Central memory CD8-positive, alpha-beta T cell (primary cell): ENCODE measurements around the gene TRAPPC2B.

Experiments
- ATAC-seq: fragments of 150-1000 bp; cut with Tn5 transposase; replicated peaks from 2 replicates; pipeline ENCODE4 v1.10.0; 2022; ENCODE audit warnings: mild to moderate bottlenecking, moderate FRiP score, moderate number of reproducible peaks; ENCODE audit not compliant: poor library complexity, severe bottlenecking; ENCODE audit errors: extremely low read depth
- DNase-seq, 2 donors: peaks; one replicate each; pipeline ENCODE4 v3.0.0; 2021; ENCODE audit warnings: low spot score in 2 of 2
- H3K27ac Mint-ChIP-seq: one replicate; pipeline ENCODE4 v1.8.0; 2022; ENCODE audit warnings: low read depth, mild to moderate bottlenecking, moderate library complexity, mixed read lengths
- H3K27me3 Mint-ChIP-seq: one replicate; pipeline ENCODE4 v1.8.0; 2022; ENCODE audit warnings: mixed read lengths
- H3K36me3 Mint-ChIP-seq: one replicate; pipeline ENCODE4 v1.8.0; 2022; ENCODE audit warnings: mild to moderate bottlenecking, moderate library complexity, mixed read lengths; ENCODE audit not compliant: insufficient read depth
- H3K4me1 Mint-ChIP-seq: one replicate; pipeline ENCODE4 v1.8.0; 2022; ENCODE audit warnings: mixed read lengths
- H3K4me3 Mint-ChIP-seq: one replicate; pipeline ENCODE4 v1.8.0; 2022; ENCODE audit warnings: mild to moderate bottlenecking, moderate library complexity, mixed read lengths
- H3K9me3 Mint-ChIP-seq: one replicate; pipeline ENCODE4 v1.8.0; 2022; ENCODE audit warnings: mixed read lengths

TRAPPC2B gene

GRCh38 chr19:57362997-57363687 is at the start of gene TRAPPC2B, which contains the start of gene ZNF547:
TRAPPC2B (plus strand) TSS chr19:57363551; CDS start chr19:57364834, 1,283 bp downstream.
ZNF547 (plus strand) TSS chr19:57363551; CDS start chr19:57368556, 5,005 bp downstream.
- H3K4me1 Mint-ChIP-seq = peaks cover 19% of the 10 kb centered on the region
- ATAC-seq = peak; percentile 94
- H3K9me3 Mint-ChIP-seq = peaks cover 7% of the 10 kb centered on the region
- peak; percentile 96 to 99 for DNase-seq
- peak within 1 kb of the TSS; percentile 88 for H3K4me3 Mint-ChIP-seq
- peaks cover 13% of the 10 kb centered on the region for H3K36me3 Mint-ChIP-seq
- H3K27ac Mint-ChIP-seq = peak within 1 kb of the TSS; percentile 97
- no peaks in the 10 kb centered on the region for H3K27me3 Mint-ChIP-seq

- DNase-seq = no peak
- Mint-ChIP-seq H3K27ac (no peak overlapping the region), H3K27me3 (peaks cover 46% of the 10 kb centered on the region), H3K4me1 (peaks cover 6% of the 10 kb centered on the region), H3K4me3 (no peak overlapping the region), H3K36me3 (no peaks in the 10 kb centered on the region), H3K9me3 (peaks cover 9% of the 10 kb centered on the region)
- no peak for ATAC-seq
Observed at GRCh38 chr19:57314146-57314545, 49.2 kb upstream of the TRAPPC2B start.

GRCh38 chr19:57317503-57317902 is 45.8 kb upstream of the TRAPPC2B start:
- Mint-ChIP-seq H3K4me1 (peaks cover 27% of the 10 kb centered on the region), H3K27ac (no peak overlapping the region), H3K27me3 (peaks cover 46% of the 10 kb centered on the region), H3K9me3 (peaks cover 4% of the 10 kb centered on the region), H3K4me3 (no peak overlapping the region), H3K36me3 (peaks cover 12% of the 10 kb centered on the region)
- ATAC-seq (no peak), DNase-seq (no peak)

GRCh38 chr19:57319869-57320179 is 43.5 kb upstream of the TRAPPC2B start:
- Mint-ChIP-seq H3K27ac (peak overlapping the region; percentile 97), H3K36me3 (peaks cover 29% of the 10 kb centered on the region), H3K27me3 (peaks cover 34% of the 10 kb centered on the region), H3K4me1 (peaks cover 31% of the 10 kb centered on the region), H3K4me3 (peak overlapping the region; percentile 92), H3K9me3 (peaks cover 4% of the 10 kb centered on the region)
- DNase-seq (no peak), ATAC-seq (peak; percentile 9)

- Mint-ChIP-seq H3K36me3 (peaks cover 32% of the 10 kb centered on the region), H3K9me3 (peaks cover 4% of the 10 kb centered on the region), H3K4me3 (peak within 1 kb of the TSS; percentile 92), H3K4me1 (peaks cover 31% of the 10 kb centered on the region), H3K27ac (peak within 1 kb of the TSS; percentile 97), H3K27me3 (peaks cover 28% of the 10 kb centered on the region)
- DNase-seq (peak; percentile 82 to 90), ATAC-seq (peak; percentile 99)
Observed at GRCh38 chr19:57320180-57321084, 42.9 kb upstream of the TRAPPC2B start, which contains the start of gene ZNF543. ZNF543 (plus strand) TSS chr19:57320472; CDS start chr19:57320854, 382 bp downstream.

GRCh38 chr19:57321116-57321515 is 42.2 kb upstream of the TRAPPC2B start:
- H3K4me1 Mint-ChIP-seq = peaks cover 31% of the 10 kb centered on the region
- H3K9me3 Mint-ChIP-seq = peaks cover under 1% of the 10 kb centered on the region
- peaks cover 37% of the 10 kb centered on the region for H3K36me3 Mint-ChIP-seq
- H3K4me3 Mint-ChIP-seq = peak overlapping the region; percentile 92
- peaks cover 21% of the 10 kb centered on the region for H3K27me3 Mint-ChIP-seq
- ATAC-seq (no peak), DNase-seq (no peak)
- peak overlapping the region; percentile 97 for H3K27ac Mint-ChIP-seq

- H3K27me3 Mint-ChIP-seq = peaks cover 15% of the 10 kb centered on the region
- ATAC-seq (no peak), DNase-seq (no peak)
- peaks cover 31% of the 10 kb centered on the region for H3K4me1 Mint-ChIP-seq
- H3K36me3 Mint-ChIP-seq = peaks cover 39% of the 10 kb centered on the region
- H3K27ac Mint-ChIP-seq = peak overlapping the region; percentile 35
- no peaks in the 10 kb centered on the region for H3K9me3 Mint-ChIP-seq
- H3K4me3 Mint-ChIP-seq = peak overlapping the region; percentile 92
Observed at GRCh38 chr19:57321751-57322150, 41.6 kb upstream of the TRAPPC2B start.

- H3K27ac Mint-ChIP-seq = no peak overlapping the region
- peaks cover 52% of the 10 kb centered on the region for H3K36me3 Mint-ChIP-seq
- H3K27me3 Mint-ChIP-seq = no peaks in the 10 kb centered on the region
- ATAC-seq = no peak
- peaks cover 25% of the 10 kb centered on the region for H3K4me1 Mint-ChIP-seq
- H3K9me3 Mint-ChIP-seq = no peaks in the 10 kb centered on the region
- no peak for DNase-seq
- H3K4me3 Mint-ChIP-seq = no peak overlapping the region
Observed at GRCh38 chr19:57324992-57325391, 38.4 kb upstream of the TRAPPC2B start.

- no peak overlapping the region for H3K4me3 Mint-ChIP-seq
- no peaks in the 10 kb centered on the region for H3K9me3 Mint-ChIP-seq
Observed at GRCh38 chr19:57327993-57328392, 35.4 kb upstream of the TRAPPC2B start.

GRCh38 chr19:57334191-57334590 is 29.2 kb upstream of the TRAPPC2B start:
- Mint-ChIP-seq H3K27me3 (no peaks in the 10 kb centered on the region), H3K4me1 (no peaks in the 10 kb centered on the region), H3K9me3 (no peaks in the 10 kb centered on the region), H3K36me3 (peaks cover 4% of the 10 kb centered on the region), H3K4me3 (no peak overlapping the region), H3K27ac (no peak overlapping the region)
- DNase-seq = no peak
- ATAC-seq = no peak

More at GRCh38 chr19:57327993-57328392, 35.4 kb upstream of the TRAPPC2B start:
- Mint-ChIP-seq H3K4me1 (no peaks in the 10 kb centered on the region), H3K36me3 (peaks cover 38% of the 10 kb centered on the region), H3K27ac (no peak overlapping the region), H3K27me3 (no peaks in the 10 kb centered on the region)
- DNase-seq (no peak), ATAC-seq (no peak)

GRCh38 chr19:57338877-57339276 is 24.5 kb upstream of the TRAPPC2B start:
- Mint-ChIP-seq H3K4me1 (no peaks in the 10 kb centered on the region), H3K27ac (no peak overlapping the region), H3K36me3 (peaks cover 4% of the 10 kb centered on the region), H3K9me3 (peaks cover 6% of the 10 kb centered on the region), H3K4me3 (no peak overlapping the region), H3K27me3 (no peaks in the 10 kb centered on the region)
- DNase-seq (no peak), ATAC-seq (no peak)

GRCh38 chr19:57342582-57342981 is 20.8 kb upstream of the TRAPPC2B start:
- Mint-ChIP-seq H3K36me3 (no peaks in the 10 kb centered on the region), H3K27ac (no peak overlapping the region), H3K27me3 (peaks cover 7% of the 10 kb centered on the region), H3K9me3 (peaks cover 6% of the 10 kb centered on the region), H3K4me1 (no peaks in the 10 kb centered on the region), H3K4me3 (no peak overlapping the region)
- DNase-seq (no peak), ATAC-seq (no peak)
